Inflammatory macrophage treated with lipopolysaccharide for 4 hours (primary cell): ENCODE results near the gene LRP1.

Experiments
- DNase-seq: peaks from one replicate; pipeline ENCODE4 v3.0.0-alpha.2; 2020

LRP1 gene

GRCh38 chr12:57215065-57215464 lies 86.8 kb downstream of the LRP1 start:
- no peak for DNase-seq

GRCh38 chr12:57215668-57216013 lies 87.4 kb downstream of the LRP1 start:
- DNase-seq = no peak

- no peak for DNase-seq
Observed at GRCh38 chr12:57216014-57216911, 88.0 kb downstream of the LRP1 start, which contains the start of gene NXPH4. NXPH4 (plus strand) TSS chr12:57216794; CDS start chr12:57216970, 176 bp downstream.

- no peak for DNase-seq
Observed at GRCh38 chr12:57216921-57217879, 88.9 kb downstream of the LRP1 start.

- no peak for DNase-seq
Observed at GRCh38 chr12:57218030-57218853, 90.0 kb downstream of the LRP1 start.

GRCh38 chr12:57219205-57219992 lies 91.1 kb downstream of the LRP1 start:
- DNase-seq = no peak

GRCh38 chr12:57219993-57220754 lies 91.9 kb downstream of the LRP1 start:
- no peak for DNase-seq

GRCh38 chr12:57220770-57221168 lies 92.5 kb downstream of the LRP1 start:
- DNase-seq = no peak

- DNase-seq = no peak
Observed at GRCh38 chr12:57221169-57221917, 93.1 kb downstream of the LRP1 start.

- DNase-seq = no peak
Observed at GRCh38 chr12:57222286-57223190, 94.3 kb downstream of the LRP1 start.

- DNase-seq = no peak
Observed at GRCh38 chr12:57223191-57224165, 95.2 kb downstream of the LRP1 start.

GRCh38 chr12:57224278-57224972 lies 96.1 kb downstream of the LRP1 start:
- no peak for DNase-seq

GRCh38 chr12:57224973-57225679 lies 96.8 kb downstream of the LRP1 start:
- DNase-seq = peak; percentile 74

GRCh38 chr12:57225680-57226210 lies 97.5 kb downstream of the LRP1 start:
- no peak for DNase-seq

- no peak for DNase-seq
Observed at GRCh38 chr12:57226588-57227314, 98.5 kb downstream of the LRP1 start.
